Skin of body (tissue), 2 donors: ENCODE measurements around the gene CLSTN2. TPM values are rescaled to one million over a fixed set of nuclear protein-coding genes. Genes with fewer than 3 reads are reported as not detected.
A peak's percentile ranks its signal among the peaks of the same experiment; 100 is the strongest.

Source experiments
- DNase-seq: peaks from one replicate; lab custom pipeline; 2025; lab: John Stamatoyannopoulos, UW
- total RNA-seq: library from RNA; depleted of rRNA; stranded (reverse); fragments of >200 nt; gene quantifications from one replicate; pipeline ENCODE4 v1.2.3, GENCODE V29; 2014

The CLSTN2 gene
- total RNA-seq, 1 donor from 2014 or later = 2.9 TPM

GRCh38 chr3:140091143-140091542, 156.2 kb downstream of the CLSTN2 start:
- no peak for DNase-seq

DNA sequence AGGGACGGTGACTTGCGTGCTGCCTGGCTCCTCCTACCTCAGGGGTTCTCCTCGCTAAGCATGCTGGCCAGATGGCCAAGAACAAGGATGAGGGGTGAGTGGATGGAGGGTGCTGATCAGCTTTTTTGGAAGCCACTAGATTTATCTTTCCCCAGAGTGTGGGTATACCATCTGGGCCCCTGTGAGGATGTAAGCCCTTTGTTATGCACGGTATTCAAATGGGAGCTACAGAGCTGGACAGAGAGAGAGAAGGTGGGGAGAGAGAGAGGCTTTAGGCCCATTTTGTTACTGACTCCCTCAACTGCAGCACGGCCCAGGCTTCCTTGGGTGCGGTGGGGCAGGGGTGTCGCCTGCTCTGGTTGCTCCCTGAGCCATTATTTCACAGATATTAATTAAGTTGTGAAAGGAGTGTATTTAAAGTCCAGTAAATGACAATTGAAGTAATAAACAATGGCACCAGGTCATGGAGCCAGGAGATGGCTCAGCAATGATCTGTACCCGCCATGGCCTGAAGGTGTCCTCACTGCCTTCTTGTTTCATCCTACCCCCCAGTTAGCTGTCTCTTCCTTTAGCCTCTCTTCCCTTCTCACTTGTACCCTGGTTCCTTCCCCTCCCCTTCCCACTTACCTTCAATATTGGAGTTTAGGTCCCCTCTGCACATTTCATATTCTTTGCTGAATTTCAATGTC, 158.0 kb downstream of the CLSTN2 start:
- DNase-seq = no peak

GRCh38 chr3:140093742-140094141, 158.8 kb downstream of the CLSTN2 start:
- peak; percentile 31 for DNase-seq

DNA sequence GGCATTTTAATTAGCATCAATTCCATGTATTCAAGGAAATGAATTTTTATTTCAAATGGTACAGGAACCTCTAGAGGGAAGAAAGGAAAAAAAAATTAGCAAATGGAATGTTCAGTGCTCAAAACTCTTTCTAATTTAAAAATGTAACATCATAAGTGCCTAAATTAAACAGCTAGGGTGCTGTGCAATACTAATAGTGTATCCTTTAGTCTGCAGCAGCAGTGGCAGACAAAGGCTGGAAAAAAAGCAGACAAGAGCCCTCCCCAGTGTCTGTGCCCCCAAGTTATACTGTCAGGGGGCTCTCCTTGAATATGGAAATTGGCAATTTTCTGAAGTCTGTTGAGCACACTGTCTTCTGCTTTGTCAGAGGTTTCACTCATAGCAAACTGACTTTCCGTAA, 159.5 kb downstream of the CLSTN2 start:
- no peak for DNase-seq

GRCh38 chr3:140096037-140096436, 161.1 kb downstream of the CLSTN2 start:
- no peak for DNase-seq

DNA sequence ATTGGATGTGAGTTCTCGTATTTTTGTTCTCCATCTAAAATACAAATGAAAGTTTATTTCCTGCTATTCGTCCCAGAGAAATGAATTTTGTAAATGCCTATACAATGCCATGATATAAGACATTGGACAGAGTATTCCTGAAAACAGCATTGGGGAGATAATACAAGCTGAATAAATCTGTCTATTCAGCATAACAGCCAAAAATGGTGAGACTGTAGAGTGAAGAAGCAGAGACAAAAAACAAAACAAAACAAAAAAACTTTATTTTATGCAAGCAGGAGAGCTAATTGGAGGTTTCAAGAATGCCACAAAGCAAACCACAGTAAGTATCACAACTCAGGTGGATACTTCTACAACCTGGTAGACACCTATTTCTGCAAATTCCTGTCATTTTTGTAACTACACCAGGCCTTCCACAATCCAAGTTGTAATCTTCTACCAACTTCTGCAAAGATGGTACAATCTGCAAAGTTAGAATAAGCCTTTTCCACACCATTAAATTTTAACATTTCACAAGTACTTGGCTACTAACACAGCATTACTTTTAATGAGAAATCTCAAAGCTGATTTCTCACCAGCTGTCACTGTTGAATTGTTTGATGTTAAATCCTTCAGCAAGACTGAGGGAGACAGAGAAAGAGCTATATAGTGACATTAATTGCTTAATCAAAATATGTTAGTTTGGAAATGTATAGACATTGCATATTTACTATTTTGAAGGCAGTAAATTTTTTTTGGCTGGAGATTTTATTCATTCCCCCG, 163.1 kb downstream of the CLSTN2 start:
- DNase-seq = no peak

GRCh38 chr3:140100479-140100878, 165.5 kb downstream of the CLSTN2 start:
- DNase-seq = no peak

DNA sequence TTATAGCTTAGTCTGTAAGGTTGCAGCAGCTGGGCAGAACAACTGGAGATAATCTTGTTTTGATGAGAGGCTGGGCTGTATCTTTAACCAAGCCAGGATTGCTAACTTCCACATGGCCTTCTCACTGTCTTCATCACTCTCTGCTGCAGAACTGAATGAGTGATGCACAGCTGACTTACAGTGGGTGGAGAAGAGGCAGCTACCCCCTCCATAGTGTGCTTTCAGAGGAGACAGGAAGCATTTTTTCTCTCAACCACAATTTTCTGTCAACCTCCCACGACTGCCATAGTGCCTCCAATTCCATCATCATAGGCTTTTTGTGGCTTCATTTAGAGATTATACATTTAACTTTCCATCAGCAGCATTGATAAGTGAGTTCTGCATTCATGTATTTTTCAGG, 168.2 kb downstream of the CLSTN2 start:
- DNase-seq = no peak

- DNase-seq = no peak
These were observed 169.1 kb downstream of the CLSTN2 start for GRCh38 chr3:140103986-140104645.

DNA sequence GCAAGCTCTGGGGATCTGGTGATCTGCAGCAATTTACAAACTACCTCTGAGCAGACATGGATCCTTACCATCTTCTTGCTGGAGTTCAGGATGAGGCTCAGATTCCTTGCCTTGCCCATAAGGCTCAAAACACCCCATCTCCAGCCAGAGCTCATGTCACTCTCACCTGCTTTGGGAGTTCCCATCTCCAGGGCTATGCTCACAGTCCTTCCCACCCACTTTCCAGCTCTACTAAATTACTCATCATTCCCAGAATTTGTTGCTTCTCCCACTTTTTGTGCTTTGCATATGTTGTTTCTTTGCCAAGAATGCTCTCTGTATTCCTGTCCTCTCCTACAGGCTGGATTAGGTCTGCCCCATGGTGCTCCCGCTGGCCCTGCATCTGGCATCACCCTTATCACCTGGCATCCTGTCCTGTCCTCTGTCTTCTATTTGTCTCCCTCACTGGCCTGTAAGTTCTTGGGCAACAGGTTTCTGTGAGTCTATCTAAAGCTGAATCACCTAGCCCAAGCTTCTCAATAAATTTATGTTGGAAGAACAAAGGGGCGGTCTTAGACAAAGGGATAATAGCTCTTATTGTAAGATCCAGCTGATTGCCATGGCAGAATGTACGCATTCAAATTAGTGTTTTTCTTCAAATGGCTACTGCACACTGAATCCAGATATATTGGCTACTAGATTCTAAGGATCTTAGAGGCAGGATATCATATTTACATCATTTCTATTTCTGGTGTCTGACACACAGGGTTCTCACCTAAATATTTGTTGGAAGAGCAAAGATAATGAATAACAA, 179.2 kb downstream of the CLSTN2 start:
- DNase-seq = no peak

DNA sequence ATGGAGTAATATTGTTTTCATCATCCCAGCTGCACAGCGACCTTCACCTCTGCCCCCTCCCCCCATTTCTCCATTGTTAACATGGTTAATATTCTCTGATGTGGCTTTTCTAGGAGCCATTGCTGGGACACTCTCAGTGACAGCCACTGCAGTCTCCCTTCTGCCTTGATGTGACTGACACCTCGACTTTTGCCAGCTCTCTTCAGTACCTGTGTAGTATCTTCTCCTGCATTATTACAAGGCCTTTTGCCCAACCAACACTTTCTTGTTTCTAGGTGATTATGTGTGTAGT, 179.8 kb downstream of the CLSTN2 start:
- no peak for DNase-seq

DNA sequence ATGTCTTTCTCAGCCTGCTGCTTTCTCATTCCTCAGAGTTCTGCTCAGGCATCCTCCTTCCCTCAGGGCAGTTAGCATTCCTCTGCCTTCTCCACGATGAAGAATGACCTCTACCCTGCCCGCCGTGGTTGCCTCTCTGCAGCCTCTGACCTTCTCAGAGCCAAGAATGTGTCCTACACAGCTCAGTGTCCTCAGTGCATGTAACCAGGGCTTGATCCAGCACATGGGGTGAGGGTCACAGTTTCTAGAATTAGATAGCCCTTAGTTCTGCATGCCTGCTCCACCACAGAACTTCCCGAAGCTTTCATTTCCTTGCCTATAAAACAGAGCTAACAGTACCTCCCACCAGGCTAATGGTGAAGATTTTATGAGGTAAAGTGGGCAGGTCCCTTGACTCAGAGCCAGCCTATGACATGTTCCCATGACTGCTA, 182.1 kb downstream of the CLSTN2 start:
- DNase-seq = no peak

DNA sequence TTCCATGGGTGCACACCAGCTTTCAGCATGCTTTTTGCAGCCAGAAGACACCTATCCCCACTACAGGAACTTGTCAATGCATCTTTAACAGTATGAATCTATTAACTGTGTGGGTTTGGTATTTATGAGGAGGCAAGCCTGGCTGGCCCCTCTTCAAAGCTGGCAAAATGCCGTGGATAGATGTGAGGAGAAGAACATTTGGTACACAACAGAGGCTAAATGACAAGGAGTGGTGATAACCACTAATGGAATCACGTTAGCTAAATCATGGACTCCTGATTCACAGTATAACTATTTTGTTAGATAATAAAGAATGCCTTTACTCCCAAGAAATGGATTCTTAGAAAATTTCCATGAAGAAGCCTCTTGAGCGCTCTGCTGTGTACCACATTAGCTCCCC, 187.2 kb downstream of the CLSTN2 start:
- DNase-seq = no peak

DNA sequence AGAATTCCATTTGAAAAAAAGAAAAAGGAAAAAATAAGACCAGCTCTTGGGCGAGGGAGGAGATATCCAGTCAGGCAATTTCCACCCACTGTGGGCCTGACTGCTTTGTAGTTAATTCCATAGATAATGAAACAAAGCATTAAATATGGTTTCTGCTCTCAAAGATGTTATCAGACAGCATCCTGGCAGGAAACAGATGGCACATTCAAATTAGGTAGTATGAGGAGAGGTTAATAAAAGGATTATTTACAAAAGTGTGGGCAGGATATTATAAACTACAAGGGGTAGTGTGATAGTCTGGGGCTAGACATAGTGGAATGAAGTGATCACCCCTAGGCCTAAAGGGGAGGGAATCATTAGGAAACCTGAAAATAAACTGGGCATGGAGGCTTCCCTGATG, 193.2 kb downstream of the CLSTN2 start:
- DNase-seq = no peak

- DNase-seq = no peak
These were observed 193.6 kb downstream of the CLSTN2 start for GRCh38 chr3:140128631-140129030.

DNA sequence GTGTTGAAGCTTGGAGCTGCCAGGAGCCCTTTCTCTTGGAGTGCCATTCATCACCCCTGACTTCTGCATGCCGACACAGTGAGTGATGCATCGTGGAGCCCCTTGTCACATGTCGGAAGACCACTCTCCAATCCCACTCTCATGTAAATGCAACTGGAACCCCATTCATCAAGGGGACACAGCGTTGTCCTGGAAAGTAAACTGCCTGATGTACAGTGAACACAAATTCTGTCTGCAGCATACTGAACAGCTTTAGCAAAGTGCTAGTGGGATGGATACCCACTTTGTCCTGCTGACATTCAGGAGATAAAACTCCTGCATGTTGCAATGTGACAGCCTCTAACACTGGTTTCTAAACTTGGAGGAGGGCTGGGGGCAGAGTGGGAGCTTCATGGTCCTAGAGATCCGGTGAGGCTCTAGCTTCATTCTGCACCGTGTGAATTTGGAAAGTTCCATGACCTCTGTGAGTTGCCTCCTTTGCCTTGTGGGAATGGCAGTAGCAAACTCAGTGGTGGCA, 194.8 kb downstream of the CLSTN2 start:
- DNase-seq = no peak

GRCh38 chr3:140131895-140132294, 196.9 kb downstream of the CLSTN2 start:
- DNase-seq = no peak

DNA sequence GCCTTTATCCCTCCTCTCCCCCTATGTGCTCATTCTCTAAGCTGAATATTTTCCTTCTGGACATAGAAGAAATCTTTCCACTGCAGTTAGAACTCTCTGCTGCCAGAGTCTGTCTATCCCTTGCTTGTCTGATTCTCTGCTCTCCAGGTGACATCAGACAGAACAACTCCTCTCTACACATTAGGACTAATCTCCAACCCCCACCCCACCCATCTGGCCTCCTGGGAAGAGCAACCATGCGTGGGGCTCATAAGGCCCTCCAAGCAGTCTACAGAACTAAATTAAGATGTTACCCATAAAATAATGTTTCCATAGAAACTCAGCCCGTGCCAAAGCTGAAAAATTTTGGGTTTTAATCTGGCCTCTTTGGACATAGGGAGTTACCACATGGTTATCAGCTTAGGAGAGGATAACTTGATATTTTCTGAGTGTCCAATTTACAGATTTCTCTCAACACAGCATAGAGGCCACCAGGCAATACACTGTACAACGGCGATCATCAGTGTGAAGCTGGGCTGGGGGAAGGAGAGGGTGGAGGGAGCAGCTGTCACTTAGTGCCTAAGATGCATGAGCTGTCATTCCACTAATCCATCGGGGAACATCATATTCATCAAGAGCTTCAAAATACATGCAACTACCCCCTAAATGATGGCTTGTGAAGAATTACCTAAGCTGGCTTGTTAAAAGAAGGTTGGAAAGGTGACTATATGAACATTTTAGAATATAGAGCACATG, 199.4 kb downstream of the CLSTN2 start:
- DNase-seq = no peak

DNA sequence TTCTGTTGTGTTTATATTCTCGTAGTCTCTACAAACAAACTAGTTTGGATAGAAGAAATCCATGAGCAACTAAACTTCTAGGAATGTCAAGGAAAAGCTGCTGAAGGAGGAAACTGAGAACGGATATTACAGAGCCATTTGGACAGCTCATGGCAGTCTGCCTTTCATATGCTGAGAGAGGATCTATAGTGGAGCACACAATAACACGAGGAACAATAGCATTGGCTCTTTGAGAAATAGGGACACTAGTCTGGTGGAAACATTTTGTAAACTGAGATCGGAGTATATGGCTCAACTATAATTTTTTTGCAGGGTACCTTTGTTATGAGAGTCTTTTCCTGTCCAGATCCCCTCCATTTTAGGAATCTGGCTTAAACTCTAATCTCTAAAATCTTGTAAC, 200.5 kb downstream of the CLSTN2 start:
- no peak for DNase-seq

DNA sequence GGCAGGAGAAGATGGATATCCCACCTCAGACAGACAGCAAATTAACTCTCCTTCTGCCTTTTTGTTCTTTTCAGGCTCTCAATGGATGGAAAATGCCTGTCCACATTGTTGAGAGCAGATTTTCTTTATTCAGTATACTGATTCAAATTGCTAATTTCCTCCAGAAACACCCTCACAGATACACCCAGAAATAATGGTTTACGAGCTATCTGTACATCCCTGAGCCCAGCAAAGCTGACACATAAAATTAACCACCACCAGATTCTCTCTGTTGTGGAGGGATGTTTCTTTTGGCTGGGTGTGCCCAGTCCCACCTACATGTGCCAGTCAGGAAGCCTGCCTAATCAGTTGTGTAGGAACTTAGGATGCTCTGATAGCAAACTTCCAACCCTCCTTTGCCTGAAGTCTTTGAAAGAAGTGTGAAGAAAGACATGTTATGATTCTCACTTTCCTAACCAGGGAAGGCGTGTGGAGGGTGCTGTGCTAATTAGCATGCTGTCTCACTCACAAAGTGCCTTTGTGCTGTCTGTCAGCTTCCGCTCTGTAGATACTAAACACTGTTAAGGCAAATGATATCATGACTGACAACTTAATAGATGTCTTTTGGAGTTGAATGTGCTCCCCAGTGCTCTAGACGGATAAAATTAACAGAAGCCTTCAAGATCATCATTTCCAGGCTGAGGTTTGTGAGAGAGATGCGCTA, 208.5 kb downstream of the CLSTN2 start:
- DNase-seq = no peak
